ENCODE data around the gene CETN2.

GRCh38 chrX:152872522-152872921 is 42.0 kb upstream of the CETN2 start:
- TF ChIP-seq CTCF (IDR thresholded peaks at IDR 0.05 in 4 of 5, conservative IDR thresholded peaks at IDR 0.05 in 1 of 5) (no peak), POLR2A (IDR thresholded peaks at IDR 0.05) (no peak)

Measured in gastrocnemius medialis (tissue), 4 donors.